HG02938 (cell line): ENCODE results near the gene PPP1R14B.
A peak's percentile ranks its signal among the peaks of the same experiment; 100 is the strongest.

Source experiments
- ATAC-seq: cut with Tn5 transposase; IDR thresholded peaks from one replicate; pipeline ENCODE4 v1.9.1; 2021; ENCODE audit warnings: mild to moderate bottlenecking, moderate library complexity; ENCODE audit not compliant: unreplicated experiment

The PPP1R14B gene

GRCh38 chr11:64232967-64233315 is 13.8 kb downstream of the PPP1R14B start:
- no peak for ATAC-seq

- ATAC-seq: no peak
Measured at GRCh38 chr11:64232182-64232966, 14.4 kb downstream of the PPP1R14B start.

GRCh38 chr11:64231546-64231945 is 15.2 kb downstream of the PPP1R14B start:
- ATAC-seq: no peak

GRCh38 chr11:64230985-64231365 is 15.8 kb downstream of the PPP1R14B start:
- ATAC-seq: no peak

- peak; percentile 43 for ATAC-seq
Measured at GRCh38 chr11:64230171-64230984, 16.4 kb downstream of the PPP1R14B start, which contains the start of gene DNAJC4. DNAJC4 (plus strand) TSS chr11:64230548; CDS start chr11:64230855, 307 bp downstream.

- no peak for ATAC-seq
Measured at GRCh38 chr11:64229744-64230170, 17.0 kb downstream of the PPP1R14B start.

- ATAC-seq: no peak
Measured at GRCh38 chr11:64229090-64229743, 17.5 kb downstream of the PPP1R14B start.

- ATAC-seq: no peak
Measured at GRCh38 chr11:64227405-64227956, 19.3 kb downstream of the PPP1R14B start.

GRCh38 chr11:64226507-64227051 is 20.2 kb downstream of the PPP1R14B start:
- ATAC-seq: no peak

- ATAC-seq: no peak
Measured at GRCh38 chr11:64225608-64226506, 20.9 kb downstream of the PPP1R14B start, which contains the start of the genes NUDT22 and TRPT1. NUDT22 (plus strand) TSS chr11:64226274; CDS start chr11:64226653, 379 bp downstream. TRPT1 (minus strand) TSS chr11:64226186; CDS start chr11:64225860, 326 bp downstream.

- ATAC-seq: no peak
Measured at GRCh38 chr11:64224891-64225607, 21.7 kb downstream of the PPP1R14B start.

- no peak for ATAC-seq
Measured at GRCh38 chr11:64224151-64224890, 22.4 kb downstream of the PPP1R14B start.

- ATAC-seq: no peak
Measured at GRCh38 chr11:64223001-64223651, 23.6 kb downstream of the PPP1R14B start.

- no peak for ATAC-seq
Measured at GRCh38 chr11:64222651-64223000, 24.1 kb downstream of the PPP1R14B start.

GRCh38 chr11:64220798-64221197 is 25.9 kb downstream of the PPP1R14B start:
- ATAC-seq: no peak

- ATAC-seq: no peak
Measured at GRCh38 chr11:64220271-64220670, 26.5 kb downstream of the PPP1R14B start.

- ATAC-seq: no peak
Measured at GRCh38 chr11:64219755-64220154, 27.0 kb downstream of the PPP1R14B start.

- ATAC-seq: no peak
Measured at GRCh38 chr11:64219354-64219684, 27.4 kb downstream of the PPP1R14B start.
